Endodermal cell (in vitro differentiated cells): ENCODE results near the gene ACAP2. TPM values are rescaled to one million over a fixed set of nuclear protein-coding genes. Genes with fewer than 3 reads are reported as not detected.

Experiments used
- DNase-seq: peaks from one replicate; pipeline ENCODE4 v3.0.0-alpha.2; 2017
- H3K27ac ChIP-seq: 2 replicates; pipeline ENCODE4 v1.5.1; 2013; ENCODE audit warnings: mild to moderate bottlenecking, low read depth, low read length, moderate library complexity
- H3K27me3 ChIP-seq: 2 replicates; pipeline ENCODE4 v1.6.1; 2013; ENCODE audit warnings: mild to moderate bottlenecking, low read length, moderate library complexity; ENCODE audit not compliant: insufficient read depth, control insufficient read depth, poor library complexity, severe bottlenecking
- H3K36me3 ChIP-seq: 2 replicates; pipeline ENCODE4 v1.7.0; 2013; ENCODE audit warnings: mild to moderate bottlenecking, low read length, moderate library complexity; ENCODE audit not compliant: control insufficient read depth, insufficient read depth
- H3K4me1 ChIP-seq: one replicate; pipeline ENCODE4 v1.7.0; 2013; ENCODE audit warnings: low read length; ENCODE audit not compliant: control insufficient read depth, insufficient read depth
- H3K4me3 ChIP-seq: 2 replicates; pipeline ENCODE4 v1.5.1; 2013; ENCODE audit warnings: mild to moderate bottlenecking, low read length, moderate library complexity
- H3K9ac ChIP-seq: 2 replicates; pipeline ENCODE4 v1.6.1; 2013; ENCODE audit warnings: mild to moderate bottlenecking, low read length, moderate library complexity; ENCODE audit not compliant: poor library complexity, severe bottlenecking; ENCODE audit errors: extremely low read depth
- H3K9me3 ChIP-seq: 2 replicates; pipeline ENCODE4 v1.6.1; 2013; ENCODE audit warnings: mild to moderate bottlenecking, low read length, moderate library complexity; ENCODE audit not compliant: control insufficient read depth
- H3K27ac Mint-ChIP-seq: 2 replicates; pipeline ENCODE4 v1.8.0; 2020; ENCODE audit warnings: mixed read lengths
- H3K27me3 Mint-ChIP-seq: 2 replicates; pipeline ENCODE4 v1.8.0; 2021; ENCODE audit warnings: mild to moderate bottlenecking, mixed read lengths; ENCODE audit not compliant: insufficient read depth
- H3K36me3 Mint-ChIP-seq: 2 replicates; pipeline ENCODE4 v1.8.0; 2020; ENCODE audit warnings: low read depth, mixed read lengths
- H3K4me1 Mint-ChIP-seq: 2 replicates; pipeline ENCODE4 v1.8.0; 2020; ENCODE audit warnings: mixed read lengths
- H3K4me3 Mint-ChIP-seq: 2 replicates; pipeline ENCODE4 v1.8.0; 2020; ENCODE audit warnings: mild to moderate bottlenecking, moderate library complexity, mixed read lengths
- H3K9me3 Mint-ChIP-seq: 2 replicates; pipeline ENCODE4 v1.8.0; 2020; ENCODE audit warnings: mild to moderate bottlenecking, mixed read lengths
- WGBS, 2 experiments: methylation state at CpG; one replicate each; pipeline versions ENCODE4 v1.1.5 to v1.1.7; 2013; ENCODE audit warnings: missing lambda C conversion rate in 2 of 2, mixed read lengths in 1 of 2; ENCODE audit not compliant: insufficient coverage in 1 of 2, insufficient read length in 1 of 2; 5-methylcytosine and 5-hydroxymethylcytosine counted together
- total RNA-seq, 2 donors: library from RNA; stranded (reverse); fragmentation: NEBNext Ultra II Directional in 1 of 2; extraction: Animal tissue kit (Norgen Biotek cat#: 25700) in 1 of 2; gene quantifications; 2 replicates in 1 of 2; 3 replicates in 1 of 2; pipeline ENCODE4 v1.2.1, GENCODE V29; 2021
- TF ChIP-seq, protein P1 (sequence below): fragments of 200-600 bp; sonication (generic); conservative IDR thresholded peaks from 2 replicates; pipeline ENCODE4 v1.5.0; 2021; ENCODE audit warnings: antibody characterized with exemption, mild to moderate bottlenecking

Gene ACAP2
- total RNA-seq, 2 donors from 2014 or later: 61.9 to 70.5 TPM

GRCh38 chr3:195397524-195397923, 45.3 kb downstream of the ACAP2 start:
- Mint-ChIP-seq H3K9me3 (no peaks in the 10 kb centered on the region), H3K27me3 (no peaks in the 10 kb centered on the region), H3K4me3 (no peak overlapping the region), H3K36me3 (no peaks in the 10 kb centered on the region), H3K4me1 (peaks cover 25% of the 10 kb centered on the region), H3K27ac (peak overlapping the region; percentile 15)
- Histone ChIP-seq H3K27me3 (no peaks in the 10 kb centered on the region), H3K9me3 (no peaks in the 10 kb centered on the region), H3K27ac (no peak overlapping the region), H3K4me3 (no peak overlapping the region), H3K4me1 (no peaks in the 10 kb centered on the region), H3K36me3 (no peaks in the 10 kb centered on the region), H3K9ac (no peak overlapping the region)
- DNase-seq: no peak
- TF ChIP-seq, protein P1, sequence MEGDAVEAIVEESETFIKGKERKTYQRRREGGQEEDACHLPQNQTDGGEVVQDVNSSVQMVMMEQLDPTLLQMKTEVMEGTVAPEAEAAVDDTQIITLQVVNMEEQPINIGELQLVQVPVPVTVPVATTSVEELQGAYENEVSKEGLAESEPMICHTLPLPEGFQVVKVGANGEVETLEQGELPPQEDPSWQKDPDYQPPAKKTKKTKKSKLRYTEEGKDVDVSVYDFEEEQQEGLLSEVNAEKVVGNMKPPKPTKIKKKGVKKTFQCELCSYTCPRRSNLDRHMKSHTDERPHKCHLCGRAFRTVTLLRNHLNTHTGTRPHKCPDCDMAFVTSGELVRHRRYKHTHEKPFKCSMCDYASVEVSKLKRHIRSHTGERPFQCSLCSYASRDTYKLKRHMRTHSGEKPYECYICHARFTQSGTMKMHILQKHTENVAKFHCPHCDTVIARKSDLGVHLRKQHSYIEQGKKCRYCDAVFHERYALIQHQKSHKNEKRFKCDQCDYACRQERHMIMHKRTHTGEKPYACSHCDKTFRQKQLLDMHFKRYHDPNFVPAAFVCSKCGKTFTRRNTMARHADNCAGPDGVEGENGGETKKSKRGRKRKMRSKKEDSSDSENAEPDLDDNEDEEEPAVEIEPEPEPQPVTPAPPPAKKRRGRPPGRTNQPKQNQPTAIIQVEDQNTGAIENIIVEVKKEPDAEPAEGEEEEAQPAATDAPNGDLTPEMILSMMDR: no peak
- WGBS, 2 experiments: no CpG with 5 or more reads among the region's 3 CpGs

DNA sequence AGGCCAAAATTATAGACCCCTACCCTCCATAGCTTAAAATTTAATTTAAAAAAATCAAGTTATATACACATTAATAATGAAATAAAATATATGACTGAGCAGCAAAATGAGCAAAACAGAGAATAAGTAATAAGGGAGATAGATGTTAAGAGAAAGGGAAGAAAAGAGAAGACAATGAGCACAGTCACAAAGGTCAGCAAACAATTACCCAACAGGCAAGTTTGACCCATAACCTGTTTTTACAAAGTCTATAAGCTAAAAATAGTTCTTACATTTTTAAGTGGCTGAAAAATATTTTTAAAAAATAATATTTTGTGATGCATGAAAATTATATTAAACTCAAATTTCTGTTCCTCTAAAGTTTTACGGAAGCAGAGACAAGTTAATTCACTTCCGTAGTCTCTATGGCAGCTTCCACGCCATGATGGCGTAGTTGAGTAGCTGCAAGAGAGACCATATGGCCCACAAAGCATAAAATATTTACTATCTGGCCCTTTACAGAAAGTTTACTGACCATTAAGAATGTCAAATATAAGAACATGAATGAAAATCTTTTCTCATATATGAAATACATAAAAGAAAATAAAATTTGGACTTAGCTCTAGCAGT, 47.5 kb downstream of the ACAP2 start:
- no peaks in the 10 kb centered on the region for H3K27me3 ChIP-seq
- peaks cover 21% of the 10 kb centered on the region for H3K4me1 Mint-ChIP-seq
- no peak for DNase-seq
- peaks cover 2% of the 10 kb centered on the region for H3K36me3 Mint-ChIP-seq
- H3K9me3 ChIP-seq: no peaks in the 10 kb centered on the region
- no peak overlapping the region for H3K4me3 Mint-ChIP-seq
- 96% methylated on average over 4 of the region's 4 CpGs; no CpG with 5 or more reads in 1 of the 2 experiments for WGBS, 2 experiments
- no peaks in the 10 kb centered on the region for H3K4me1 ChIP-seq
- H3K27ac Mint-ChIP-seq: no peak overlapping the region
- peaks cover 17% of the 10 kb centered on the region for H3K36me3 ChIP-seq
- TF ChIP-seq, protein P1: no peak
- H3K27me3 Mint-ChIP-seq: no peaks in the 10 kb centered on the region
- H3K4me3 ChIP-seq: no peak overlapping the region
- no peaks in the 10 kb centered on the region for H3K9me3 Mint-ChIP-seq
- H3K27ac ChIP-seq: no peak overlapping the region
- H3K9ac ChIP-seq: no peak overlapping the region

DNA sequence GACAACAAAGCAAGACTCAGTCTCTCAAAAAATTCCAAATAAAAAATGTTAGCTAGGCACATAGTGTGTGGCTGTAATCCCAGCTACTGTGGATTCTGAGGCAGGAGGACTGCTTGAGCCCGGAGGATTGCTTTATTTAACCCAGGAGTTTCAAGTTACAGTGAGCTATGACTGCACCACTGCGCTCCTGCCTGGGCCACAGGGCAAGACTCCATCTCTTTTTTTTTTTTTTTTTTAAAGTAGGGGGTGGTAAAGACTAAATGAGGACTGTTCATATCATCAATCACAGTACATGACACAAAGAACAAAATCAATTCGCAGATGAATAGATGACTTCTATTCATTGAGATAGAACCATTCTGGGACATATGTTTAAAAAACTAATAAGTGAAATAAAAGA, 48.1 kb downstream of the ACAP2 start:
- H3K4me1 ChIP-seq: no peaks in the 10 kb centered on the region
- no peaks in the 10 kb centered on the region for H3K9me3 Mint-ChIP-seq
- DNase-seq: no peak
- no peak overlapping the region for H3K4me3 ChIP-seq
- H3K9ac ChIP-seq: no peak overlapping the region
- no peaks in the 10 kb centered on the region for H3K27me3 ChIP-seq
- H3K4me3 Mint-ChIP-seq: no peak overlapping the region
- peaks cover 2% of the 10 kb centered on the region for H3K36me3 Mint-ChIP-seq
- H3K27ac Mint-ChIP-seq: peak overlapping the region; percentile 23
- H3K9me3 ChIP-seq: no peaks in the 10 kb centered on the region
- no peaks in the 10 kb centered on the region for H3K27me3 Mint-ChIP-seq
- TF ChIP-seq, protein P1: no peak
- H3K27ac ChIP-seq: no peak overlapping the region
- H3K36me3 ChIP-seq: peaks cover 17% of the 10 kb centered on the region
- H3K4me1 Mint-ChIP-seq: peaks cover 21% of the 10 kb centered on the region
- WGBS, 2 experiments: 88 to 94% methylated on average over 1 to 2 of the region's 3 CpGs
